NOMO-1 treated with dmso at 0.1 percent for 144 hours (cell line): ENCODE results near the gene TP53TG5.

Experiments used
- DNase-seq: peaks from one replicate; lab custom pipeline; 2025; ENCODE audit not compliant: unreplicated experiment; lab: John Stamatoyannopoulos, UW

Gene TP53TG5

DNA sequence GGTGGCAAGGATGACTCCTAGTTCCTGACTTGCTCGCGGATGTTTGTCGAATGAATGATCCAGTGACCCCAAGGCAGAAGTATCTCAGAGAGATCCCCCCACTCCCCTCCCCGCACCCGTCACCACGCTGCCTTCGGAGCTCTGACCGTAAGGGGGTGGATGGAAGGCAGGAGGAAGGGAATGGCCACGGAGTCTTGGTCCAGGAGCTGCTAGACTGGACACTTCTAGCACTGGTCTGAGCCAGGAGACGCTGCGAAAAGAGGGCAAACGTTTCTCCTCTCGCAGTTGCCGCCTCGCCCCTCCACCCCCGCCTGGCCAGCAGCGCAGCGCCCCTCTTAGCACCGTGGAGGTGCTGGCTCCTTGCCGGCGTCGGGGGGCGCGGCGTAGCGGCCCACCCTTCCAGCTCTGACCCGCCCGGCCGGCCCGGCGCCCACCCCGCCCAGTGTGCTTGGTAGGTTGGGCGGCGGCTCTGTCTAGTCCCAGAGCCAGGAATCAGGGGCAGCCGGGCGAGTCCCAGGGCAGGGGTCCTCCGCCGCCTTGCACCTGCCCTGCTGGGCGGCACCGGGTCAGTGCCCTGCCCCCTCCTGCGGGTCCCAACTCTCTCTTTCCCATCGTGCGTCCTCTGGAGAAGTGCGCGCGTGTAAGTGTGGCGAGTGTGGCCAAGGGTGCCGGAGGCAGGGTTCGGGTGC, 27.6 kb upstream of the TP53TG5 start:
- no peak for DNase-seq

DNA sequence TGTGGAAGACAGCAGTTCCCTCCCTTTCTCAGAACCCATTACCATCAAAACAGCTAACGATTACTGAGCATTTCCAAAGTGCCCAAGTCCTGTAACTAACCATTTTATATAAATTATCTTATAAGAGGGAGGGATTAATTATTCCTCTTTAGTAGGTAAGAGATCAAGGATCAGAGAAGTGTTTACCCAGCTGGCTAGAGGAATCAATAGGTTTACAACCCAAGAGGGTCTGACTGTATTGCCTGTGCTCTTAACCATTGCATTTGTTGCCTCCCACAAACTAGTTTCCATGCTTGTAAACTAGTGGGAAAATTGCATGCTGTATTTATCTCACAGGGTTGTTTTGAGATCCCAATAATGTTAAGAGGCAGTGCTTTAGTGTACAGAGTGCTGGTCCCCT, 26.3 kb upstream of the TP53TG5 start:
- no peak for DNase-seq

GRCh38 chr20:45402946-45403345, 24.8 kb upstream of the TP53TG5 start:
- DNase-seq, result no peak

GRCh38 chr20:45400346-45401031, 22.4 kb upstream of the TP53TG5 start:
- no peak for DNase-seq

DNA sequence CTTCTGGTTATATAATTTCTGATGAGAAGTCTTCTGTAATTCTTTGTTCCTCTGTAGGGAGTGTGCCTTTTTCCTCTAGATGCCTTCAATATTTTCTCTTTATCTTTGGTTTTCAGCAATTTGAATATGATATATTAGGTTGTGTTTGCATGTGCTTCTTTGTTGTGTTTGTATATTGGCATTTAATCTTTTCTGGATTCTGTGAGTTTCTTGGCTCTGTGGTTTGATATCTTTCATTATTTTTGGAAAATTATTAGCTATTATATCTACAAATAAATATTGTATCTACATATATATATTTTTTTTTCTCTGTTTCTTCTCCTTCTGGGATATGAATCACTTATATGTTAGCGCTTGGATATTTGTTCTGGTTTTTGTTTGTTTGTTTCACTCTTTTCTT, 20.9 kb upstream of the TP53TG5 start:
- no peak for DNase-seq

GRCh38 chr20:45395114-45395415, 16.9 kb upstream of the TP53TG5 start:
- no peak for DNase-seq

- no peak for DNase-seq
Observed at GRCh38 chr20:45394221-45395113, 16.3 kb upstream of the TP53TG5 start.

DNA sequence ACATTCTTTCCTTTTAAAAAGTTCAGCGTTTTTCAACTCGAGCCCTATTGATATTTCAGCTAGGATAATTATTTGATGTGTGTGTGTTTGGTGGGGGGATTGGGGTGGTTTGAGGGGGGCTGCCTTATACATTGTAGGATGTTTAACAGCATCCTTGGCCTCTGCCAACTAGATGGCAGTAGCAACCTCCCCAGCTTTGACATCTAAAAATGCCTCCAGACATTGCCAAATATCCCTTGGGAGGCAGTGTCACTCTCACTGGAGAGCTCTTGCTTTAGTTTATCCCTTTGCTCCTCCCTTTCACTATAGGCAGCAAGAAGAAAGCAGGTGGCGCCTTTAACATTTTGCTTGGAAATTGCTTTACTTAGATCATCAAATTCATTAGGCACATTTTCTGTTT, 14.6 kb upstream of the TP53TG5 start:
- no peak for DNase-seq

DNA sequence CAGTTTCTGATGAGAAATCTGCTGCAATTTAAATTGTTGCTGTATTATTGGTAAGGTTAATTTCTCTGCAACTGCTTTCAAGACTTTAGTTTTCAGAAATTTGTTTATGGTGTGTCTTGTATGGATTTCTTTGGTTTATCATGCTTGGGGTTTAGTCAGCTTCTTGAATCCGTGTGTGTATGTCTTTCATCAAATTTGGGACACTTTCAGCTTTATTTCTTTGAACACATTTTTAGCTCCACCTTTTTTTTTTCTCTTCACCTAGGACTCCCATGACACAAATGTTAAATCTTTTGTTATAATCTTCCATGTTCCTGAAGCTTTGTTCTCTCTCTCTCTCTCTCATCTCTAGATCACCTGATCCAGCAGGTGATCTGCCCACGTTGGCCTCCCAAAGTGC, 13.4 kb upstream of the TP53TG5 start:
- no peak for DNase-seq

- DNase-seq, result no peak
Observed at GRCh38 chr20:45390931-45391330, 12.8 kb upstream of the TP53TG5 start.

GRCh38 chr20:45387274-45387673, 9.1 kb upstream of the TP53TG5 start:
- DNase-seq, result no peak

- no peak for DNase-seq
Observed at GRCh38 chr20:45377269-45377668, 856 bp downstream of the TP53TG5 start.

- no peak for DNase-seq
Observed at GRCh38 chr20:45374966-45375365, 3.2 kb downstream of the TP53TG5 start.

GRCh38 chr20:45374101-45374467, 4.0 kb downstream of the TP53TG5 start:
- no peak for DNase-seq

DNA sequence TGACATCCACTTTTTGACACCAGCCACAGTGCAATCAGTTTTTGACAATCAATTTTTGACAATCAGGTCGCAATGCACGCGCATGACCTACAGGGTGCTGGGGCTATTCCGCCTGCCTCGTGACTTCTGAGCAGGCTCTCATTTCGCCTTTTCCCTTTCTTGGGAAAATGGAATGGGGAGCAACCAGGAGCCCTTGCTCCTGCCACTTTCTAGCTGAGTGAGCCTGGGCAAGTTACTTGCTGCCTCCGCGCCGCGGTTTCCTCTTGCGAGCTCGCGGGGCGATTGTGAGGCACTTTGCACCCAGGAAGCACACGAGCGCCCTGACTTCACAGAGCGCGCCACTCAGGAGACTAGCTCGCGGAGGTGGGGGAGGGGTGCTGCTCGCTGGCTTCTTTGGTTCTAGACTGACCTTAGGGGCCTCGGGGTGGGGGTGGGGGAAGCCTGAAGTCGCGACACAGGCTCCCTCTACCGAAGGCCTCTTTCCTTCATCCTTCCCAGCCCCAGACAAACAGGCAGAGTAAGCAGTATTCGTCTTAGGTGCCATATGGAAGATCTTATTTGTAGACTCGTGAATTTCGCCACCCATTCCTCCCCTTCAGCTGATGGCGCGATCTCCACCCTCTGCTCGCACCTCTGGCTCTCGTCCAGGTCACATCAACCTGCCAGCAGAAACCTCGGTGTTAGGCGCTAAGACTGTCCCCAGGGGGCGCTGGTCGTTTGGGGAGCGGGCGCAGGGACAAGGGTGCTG, 4.6 kb downstream of the TP53TG5 start:
- DNase-seq, result peak; percentile 80

- DNase-seq, result no peak
Observed at GRCh38 chr20:45372646-45373352, 5.3 kb downstream of the TP53TG5 start.

DNA sequence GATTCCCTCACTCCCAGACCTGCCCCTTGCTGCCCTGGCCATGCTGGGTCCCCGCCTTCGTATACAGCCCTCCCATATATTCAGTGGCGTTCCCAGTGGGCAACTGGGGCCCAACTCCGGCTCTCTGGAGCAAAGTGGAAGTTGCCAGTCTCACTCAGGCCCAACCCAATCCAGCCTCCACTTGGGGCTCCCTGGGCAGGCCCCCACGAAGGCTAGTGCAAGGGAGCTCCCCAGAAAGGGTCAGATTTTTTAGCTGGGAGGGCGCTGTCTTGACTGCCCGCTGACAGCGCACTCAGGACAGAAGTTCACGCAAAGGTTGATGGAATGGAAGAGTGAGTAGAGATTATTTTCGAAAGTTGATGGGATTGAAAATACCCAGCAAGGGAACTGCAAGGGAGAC, 5.9 kb downstream of the TP53TG5 start:
- no peak for DNase-seq

- no peak for DNase-seq
Observed at GRCh38 chr20:45370571-45371160, 7.5 kb downstream of the TP53TG5 start.

DNA sequence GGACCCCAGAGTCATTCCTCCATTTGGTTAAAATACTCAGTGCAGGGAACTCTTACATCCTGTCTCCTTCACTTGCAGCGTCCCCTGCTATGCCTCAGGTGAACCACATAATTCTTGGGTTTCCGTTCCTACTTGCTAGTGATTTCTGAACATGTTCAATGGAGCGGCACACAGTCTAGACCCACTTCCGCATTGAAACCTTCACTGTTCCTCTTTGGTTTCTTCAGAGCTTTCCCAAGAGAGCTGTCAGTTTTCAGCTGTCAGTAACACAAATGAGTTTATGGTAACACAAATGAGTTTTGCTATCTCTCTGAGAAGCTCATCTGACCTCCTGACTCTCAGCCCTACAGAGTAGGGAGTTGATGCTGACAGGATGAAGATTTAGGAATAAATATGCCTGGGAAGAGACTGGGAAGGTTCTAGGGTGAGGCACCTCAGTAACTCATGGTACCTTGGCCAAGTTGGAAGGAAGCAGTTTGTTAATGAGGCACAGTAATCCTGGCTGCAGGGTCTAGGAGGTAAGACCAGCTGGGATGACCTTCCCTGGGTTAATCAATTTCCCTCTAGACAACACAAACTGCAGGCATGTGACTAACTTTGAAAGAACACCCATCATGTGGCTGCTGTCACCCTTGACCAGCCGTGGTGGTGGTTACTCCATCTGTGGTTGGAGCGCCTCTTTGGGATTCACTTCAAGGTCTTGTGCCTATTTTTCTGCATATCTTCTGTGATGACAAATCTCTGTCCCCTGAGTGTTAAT, 9.7 kb downstream of the TP53TG5 start:
- DNase-seq, result peak; percentile 89

DNA sequence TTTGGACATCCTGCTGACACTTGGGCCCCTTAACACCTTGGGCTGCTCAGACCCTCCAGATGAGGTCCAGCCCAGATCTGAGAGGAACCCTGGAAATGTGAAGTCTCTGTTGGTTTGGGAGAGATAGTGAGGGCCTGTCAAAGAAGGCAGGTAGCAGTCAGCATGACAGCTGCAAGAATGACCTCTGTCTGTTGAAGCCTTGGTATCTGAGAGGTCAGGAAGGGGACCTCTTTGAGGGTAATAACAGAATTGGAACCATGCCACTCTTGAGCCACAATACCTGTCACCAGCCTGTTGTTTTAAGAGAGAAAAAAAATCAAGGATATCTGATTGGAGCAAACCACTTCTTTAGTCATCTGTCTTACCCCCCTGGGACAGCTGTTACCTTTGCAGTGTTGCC, 11.0 kb downstream of the TP53TG5 start:
- DNase-seq, result no peak
